Airway epithelial cell (primary cell): ENCODE results near the gene PHF21A. TPM values are rescaled to one million over a fixed set of nuclear protein-coding genes. Genes with fewer than 3 reads are reported as not detected.

Experiments
- total RNA-seq: library from RNA; depleted of rRNA; stranded (reverse); fragments of >200 nt; gene quantifications from 2 replicates; pipeline ENCODE4 v1.2.3, GENCODE V29; 2015

PHF21A gene
- total RNA-seq, result 7.6 and 10.6 TPM in 2 replicates

GRCh38 chr11:46121301-46121723, at the start of gene PHF21A:
Gene PHF21A (minus strand): TSS chr11:46121454. CDS start chr11:46084219, 37,235 bp downstream.

DNA sequence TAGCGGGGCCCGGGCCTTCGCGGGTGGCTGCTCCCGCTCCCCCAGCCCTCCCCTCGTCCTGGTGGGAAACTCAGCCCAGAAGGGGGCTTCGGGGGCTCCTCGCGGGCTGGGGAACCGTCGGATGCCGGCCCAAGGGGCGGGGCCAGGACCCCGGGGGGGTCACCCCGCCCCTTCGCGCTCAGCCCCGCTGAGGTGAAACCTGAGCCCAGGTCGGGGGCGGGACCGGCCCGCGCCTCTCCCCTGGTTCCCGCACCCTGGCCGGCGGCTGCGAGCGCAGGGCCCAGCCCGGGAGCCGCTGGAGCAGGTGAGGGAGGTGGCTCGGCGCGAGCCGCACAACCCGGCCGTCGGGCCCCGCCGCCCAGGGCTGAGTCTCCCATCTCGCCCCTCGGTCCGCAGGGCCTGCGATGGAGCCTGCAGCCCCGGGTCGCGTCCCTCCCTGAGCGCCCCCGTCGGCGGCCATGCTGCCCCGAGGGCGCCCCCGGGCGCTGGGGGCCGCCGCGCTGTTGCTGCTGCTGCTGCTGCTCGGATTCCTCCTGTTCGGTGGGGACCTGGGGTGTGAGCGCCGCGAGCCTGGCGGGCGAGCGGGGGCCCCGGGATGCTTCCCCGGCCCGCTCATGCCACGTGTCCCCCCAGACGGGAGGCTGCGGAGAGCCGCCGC, 198.7 kb downstream of the PHF21A start, which contains the start of gene LARGE2:
LARGE2 (plus strand) TSS at position 232 of the 658 bp plus-strand sequence; CDS start at position 459, 227 bp downstream.

DNA sequence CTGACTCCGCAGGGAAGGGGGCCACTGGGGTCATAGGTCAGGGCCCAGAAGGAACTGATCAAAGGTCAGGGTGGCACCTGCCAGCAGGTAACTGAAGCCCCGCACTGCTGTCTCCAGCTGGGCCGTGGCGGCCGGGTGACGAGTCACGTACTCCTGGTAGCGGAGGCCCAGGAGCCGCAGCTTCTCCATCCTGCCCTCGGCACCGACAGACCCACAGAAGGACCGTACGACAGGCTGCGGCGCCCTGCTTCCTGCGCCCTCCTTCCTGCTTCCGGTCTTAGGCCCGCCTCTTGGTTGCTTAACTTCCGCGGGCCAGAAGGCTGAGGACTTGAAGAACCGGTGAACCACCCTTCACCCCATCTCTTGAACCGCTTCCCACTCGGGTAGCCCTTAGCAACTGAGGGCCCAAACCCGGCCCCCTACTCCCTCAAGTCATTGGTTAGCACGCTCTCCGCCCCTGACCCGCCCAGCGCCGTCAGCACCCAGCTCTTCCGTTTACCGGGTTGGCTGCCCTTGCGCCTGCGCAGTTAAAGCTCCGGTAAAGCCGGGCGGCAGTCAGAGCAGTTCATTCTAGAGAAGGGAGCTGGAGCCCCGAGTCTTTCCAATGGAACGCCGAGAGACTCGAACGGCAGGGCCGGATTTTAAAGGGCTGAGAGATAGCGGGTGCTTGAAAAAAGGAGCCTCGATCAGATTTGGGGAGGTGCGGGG, 203.5 kb downstream of the PHF21A start, which contains the start of gene PEX16:
PEX16 (minus strand) TSS at position 255 of the 708 bp plus-strand sequence; CDS start at position 189, 66 bp downstream.

DNA sequence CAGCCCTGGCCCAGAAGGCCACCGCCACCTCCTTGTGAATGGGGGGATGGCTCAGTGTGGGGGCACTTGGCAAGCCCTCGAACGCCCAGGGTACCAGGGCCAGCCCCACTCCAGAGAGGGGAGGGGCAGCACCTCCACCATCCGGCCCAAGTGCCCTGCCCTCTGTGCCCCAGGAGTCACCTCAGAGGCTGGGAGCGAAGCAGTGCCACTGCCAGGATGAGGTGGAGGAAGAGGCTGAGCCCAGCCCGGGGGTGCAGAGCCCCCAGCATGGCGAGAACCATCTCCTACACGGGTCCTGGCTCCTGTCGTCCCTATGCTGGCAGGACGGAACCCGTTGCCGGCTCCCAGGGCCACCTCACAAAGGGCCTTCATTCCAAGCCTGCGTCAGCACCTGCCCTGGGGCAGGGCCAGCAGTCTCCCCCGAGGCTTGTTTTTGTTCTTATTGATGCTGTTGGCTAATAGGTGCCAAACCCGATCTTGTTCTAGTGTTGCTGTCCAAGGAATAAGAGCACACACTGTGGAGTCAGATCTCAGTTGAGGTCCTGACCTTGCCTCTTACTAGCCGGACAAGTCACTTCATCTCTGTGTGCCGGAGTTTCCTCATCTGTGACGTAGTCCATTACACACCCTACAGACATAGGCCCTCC, 214.2 kb downstream of the PHF21A start, which contains the start of gene FREY1:
FREY1 (minus strand) TSS at position 307 of the 647 bp plus-strand sequence; CDS start at position 281, 26 bp downstream.

DNA sequence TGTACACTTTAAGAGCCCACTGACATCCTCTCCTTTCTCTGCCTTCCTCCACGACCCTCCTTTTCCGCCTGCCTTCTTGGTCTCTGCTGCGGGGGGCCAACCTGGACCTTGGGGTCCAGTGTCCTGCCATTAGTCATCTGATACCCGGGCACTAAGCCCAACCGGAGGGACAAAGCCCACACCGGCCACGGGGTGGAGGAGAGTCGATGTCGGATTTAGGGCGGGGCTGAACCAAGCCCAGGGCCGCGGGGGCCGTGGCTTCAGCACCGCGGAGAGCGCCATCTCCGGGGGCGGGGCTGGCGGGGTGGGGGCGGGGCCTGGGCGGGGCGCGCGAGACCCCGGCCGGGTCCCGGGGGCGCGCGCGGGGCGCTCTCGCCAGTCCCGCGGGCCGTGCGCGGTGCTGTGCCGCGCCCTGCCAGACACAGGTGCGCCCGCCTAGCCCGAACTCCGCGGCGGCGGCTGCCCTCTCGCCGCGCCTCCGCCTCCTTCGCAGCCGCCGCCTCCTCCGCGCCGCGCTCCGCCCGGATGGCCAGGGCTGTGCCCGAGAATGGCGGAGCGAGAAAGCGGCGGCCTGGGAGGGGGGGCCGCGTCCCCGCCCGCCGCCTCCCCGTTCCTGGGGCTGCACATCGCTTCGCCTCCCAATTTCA, 235.9 kb downstream of the PHF21A start, which contains the start of gene MAPK8IP1:
MAPK8IP1 (plus strand) TSS at position 378 of the 647 bp plus-strand sequence; CDS start at position 548, 170 bp downstream.

Other genes starting within 250 kb of the PHF21A start
- 5.4 and 13.1 TPM in 2 replicates for gene MAPK8IP1, start 235.8 kb downstream of the PHF21A start, total RNA-seq
- gene FREY1, start 214.2 kb downstream of the PHF21A start, total RNA-seq, result 0.21 and 0.23 TPM in 2 replicates
- gene PEX16, start 203.6 kb downstream of the PHF21A start, total RNA-seq, result 34.4 and 40.8 TPM in 2 replicates
- gene LARGE2, start 198.8 kb downstream of the PHF21A start, total RNA-seq, result 25.0 and 27.2 TPM in 2 replicates
- gene CREB3L1, start 156.2 kb upstream of the PHF21A start, total RNA-seq, result 0.46 and 3.2 TPM in 2 replicates
- 68.2 and 80.1 TPM in 2 replicates for gene DGKZ, start 226.0 kb upstream of the PHF21A start, total RNA-seq